Loucy (cell line): ENCODE data around the gene GRID2.

Source experiments
- EZH2phosphoT487 ChIP-seq: fragments of 200-600 bp; IDR thresholded peaks from 2 replicates; pipeline ENCODE4 v1.6.1; 2018; ENCODE audit warnings: antibody characterized with exemption, mild to moderate bottlenecking, moderate library complexity, borderline replicate concordance
- TF ChIP-seq, protein P1 (sequence below): fragments of 200-600 bp; sonication (generic); conservative IDR thresholded peaks from 2 replicates; pipeline ENCODE4 v1.5.1; 2014; ENCODE audit warnings: mild to moderate bottlenecking, antibody characterized with exemption, low read length

DNA sequence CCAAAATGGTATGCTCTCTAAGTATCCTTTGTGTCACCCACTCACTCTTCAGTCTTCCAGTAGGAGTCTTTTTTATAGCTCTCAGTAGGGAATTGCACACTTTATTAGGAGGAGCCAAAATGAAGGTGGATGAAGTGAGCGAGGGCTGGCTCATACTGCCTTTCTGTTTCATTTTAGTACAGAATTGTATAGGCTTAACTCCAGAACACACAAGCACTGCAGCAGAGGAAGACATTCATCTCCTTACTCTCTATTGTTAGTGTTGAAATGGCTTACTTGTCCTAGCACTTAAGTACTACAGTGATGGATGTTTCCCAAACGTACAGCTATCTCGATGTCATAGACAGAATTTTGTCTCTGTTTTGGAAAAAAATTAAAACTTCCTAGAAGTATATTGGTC lies 1197.5 kb downstream of the GRID2 start:
- TF ChIP-seq, protein P1, sequence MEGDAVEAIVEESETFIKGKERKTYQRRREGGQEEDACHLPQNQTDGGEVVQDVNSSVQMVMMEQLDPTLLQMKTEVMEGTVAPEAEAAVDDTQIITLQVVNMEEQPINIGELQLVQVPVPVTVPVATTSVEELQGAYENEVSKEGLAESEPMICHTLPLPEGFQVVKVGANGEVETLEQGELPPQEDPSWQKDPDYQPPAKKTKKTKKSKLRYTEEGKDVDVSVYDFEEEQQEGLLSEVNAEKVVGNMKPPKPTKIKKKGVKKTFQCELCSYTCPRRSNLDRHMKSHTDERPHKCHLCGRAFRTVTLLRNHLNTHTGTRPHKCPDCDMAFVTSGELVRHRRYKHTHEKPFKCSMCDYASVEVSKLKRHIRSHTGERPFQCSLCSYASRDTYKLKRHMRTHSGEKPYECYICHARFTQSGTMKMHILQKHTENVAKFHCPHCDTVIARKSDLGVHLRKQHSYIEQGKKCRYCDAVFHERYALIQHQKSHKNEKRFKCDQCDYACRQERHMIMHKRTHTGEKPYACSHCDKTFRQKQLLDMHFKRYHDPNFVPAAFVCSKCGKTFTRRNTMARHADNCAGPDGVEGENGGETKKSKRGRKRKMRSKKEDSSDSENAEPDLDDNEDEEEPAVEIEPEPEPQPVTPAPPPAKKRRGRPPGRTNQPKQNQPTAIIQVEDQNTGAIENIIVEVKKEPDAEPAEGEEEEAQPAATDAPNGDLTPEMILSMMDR: no peak
- TF ChIP-seq EZH2phosphoT487: no peak
